Neural progenitor cell (in vitro differentiated cells): ENCODE results near the gene LRRD1.

Experiments
- EZH2 ChIP-seq: fragments of 200-600 bp; sonication (generic); IDR thresholded peaks from 2 replicates; pipeline ENCODE4 v1.6.1; 2017; ENCODE audit warnings: antibody characterized with exemption, mild to moderate bottlenecking, moderate library complexity
- TF ChIP-seq, protein P1 (sequence below): fragments of 200-600 bp; sonication (generic); IDR thresholded peaks from 2 replicates; pipeline ENCODE4 v1.5.1; 2017; ENCODE audit warnings: antibody characterized with exemption, mild to moderate bottlenecking

DNA sequence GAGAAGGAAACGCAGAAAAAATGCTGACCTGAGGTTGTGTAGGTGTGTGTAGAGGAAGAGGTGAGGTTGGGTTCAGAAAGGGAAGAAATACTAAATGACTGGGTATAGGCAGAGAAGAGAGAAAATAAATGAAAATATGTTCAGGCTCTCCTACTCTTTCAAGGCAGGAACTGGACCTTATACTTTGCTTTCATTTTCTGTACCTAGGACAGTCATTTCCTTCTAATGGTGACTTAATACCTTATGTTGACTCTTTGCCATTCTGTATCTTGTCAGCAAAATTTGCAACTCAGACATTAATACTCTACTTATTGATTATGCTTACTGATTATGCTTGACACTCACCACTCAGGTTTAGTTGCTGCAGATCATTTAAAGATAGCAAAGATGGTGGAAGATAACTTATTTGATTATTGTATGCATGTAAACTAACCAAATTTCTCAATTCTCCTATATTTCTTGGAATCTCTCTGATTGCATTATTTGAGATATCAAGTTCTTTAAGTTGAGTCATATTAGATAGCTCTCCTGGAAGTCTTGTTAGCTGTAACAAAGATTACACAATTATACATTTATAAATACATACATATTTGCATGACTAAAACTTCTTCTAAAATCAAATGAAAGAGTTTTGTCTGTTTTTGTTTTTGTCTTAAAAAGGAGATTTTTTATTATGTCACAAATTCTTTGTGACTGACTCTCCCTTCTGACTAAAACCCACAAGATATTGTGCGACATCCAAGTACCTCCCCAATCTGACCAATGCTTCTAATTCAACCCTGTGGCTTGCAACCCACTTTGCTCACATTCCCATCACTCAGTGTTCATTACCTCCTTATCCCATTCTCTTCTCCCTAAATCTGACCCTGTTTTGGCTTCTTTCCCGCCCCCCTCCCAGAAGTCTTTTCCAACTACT lies 20.0 kb downstream of the LRRD1 start:
- TF ChIP-seq, protein P1, sequence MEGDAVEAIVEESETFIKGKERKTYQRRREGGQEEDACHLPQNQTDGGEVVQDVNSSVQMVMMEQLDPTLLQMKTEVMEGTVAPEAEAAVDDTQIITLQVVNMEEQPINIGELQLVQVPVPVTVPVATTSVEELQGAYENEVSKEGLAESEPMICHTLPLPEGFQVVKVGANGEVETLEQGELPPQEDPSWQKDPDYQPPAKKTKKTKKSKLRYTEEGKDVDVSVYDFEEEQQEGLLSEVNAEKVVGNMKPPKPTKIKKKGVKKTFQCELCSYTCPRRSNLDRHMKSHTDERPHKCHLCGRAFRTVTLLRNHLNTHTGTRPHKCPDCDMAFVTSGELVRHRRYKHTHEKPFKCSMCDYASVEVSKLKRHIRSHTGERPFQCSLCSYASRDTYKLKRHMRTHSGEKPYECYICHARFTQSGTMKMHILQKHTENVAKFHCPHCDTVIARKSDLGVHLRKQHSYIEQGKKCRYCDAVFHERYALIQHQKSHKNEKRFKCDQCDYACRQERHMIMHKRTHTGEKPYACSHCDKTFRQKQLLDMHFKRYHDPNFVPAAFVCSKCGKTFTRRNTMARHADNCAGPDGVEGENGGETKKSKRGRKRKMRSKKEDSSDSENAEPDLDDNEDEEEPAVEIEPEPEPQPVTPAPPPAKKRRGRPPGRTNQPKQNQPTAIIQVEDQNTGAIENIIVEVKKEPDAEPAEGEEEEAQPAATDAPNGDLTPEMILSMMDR: no peak
- no peak for TF ChIP-seq EZH2
